ENCODE measurements around the gene MALT1.

GRCh38 chr18:58639237-58639636, 32.0 kb upstream of the MALT1 start:
- TF ChIP-seq CTCF (conservative IDR thresholded peaks at IDR 0.05) (no peak), EZH2 (IDR thresholded peaks at IDR 0.05; ENCODE audit: low read depth) (no peak)
